Iris pigment epithelial cell (primary cell): ENCODE measurements around the gene MAVS.

ENCODE experiments used
- DNase-seq: peaks from one replicate; pipeline ENCODE4 v3.0.0-alpha.2; 2011; ENCODE audit warnings: low read depth

The MAVS gene

DNA sequence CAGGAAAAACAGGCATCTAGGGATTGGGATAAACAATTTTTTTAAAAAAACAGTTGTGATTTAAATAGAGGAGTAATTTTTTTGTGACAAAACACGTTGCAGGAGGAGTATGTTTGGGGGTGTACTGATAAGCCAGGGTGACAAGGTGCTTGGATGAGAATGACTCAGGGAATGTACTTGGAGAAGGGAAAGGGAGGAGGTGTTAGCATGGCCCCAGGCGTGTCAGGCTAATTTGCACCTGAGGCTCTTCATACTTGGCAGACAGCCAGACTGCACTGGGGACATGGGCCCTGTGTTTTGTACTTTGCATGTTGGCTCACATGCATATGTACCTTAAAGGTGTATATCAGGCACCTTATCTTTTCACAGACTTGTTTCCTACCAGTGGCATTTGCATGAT is 65.3 kb downstream of the MAVS start:
- DNase-seq: no peak

GRCh38 chr20:3914446-3914845 is 67.8 kb downstream of the MAVS start:
- DNase-seq: no peak

GRCh38 chr20:3915691-3916090 is 69.1 kb downstream of the MAVS start:
- no peak for DNase-seq

- no peak for DNase-seq
Observed at GRCh38 chr20:3916364-3916763, 69.7 kb downstream of the MAVS start.

DNA sequence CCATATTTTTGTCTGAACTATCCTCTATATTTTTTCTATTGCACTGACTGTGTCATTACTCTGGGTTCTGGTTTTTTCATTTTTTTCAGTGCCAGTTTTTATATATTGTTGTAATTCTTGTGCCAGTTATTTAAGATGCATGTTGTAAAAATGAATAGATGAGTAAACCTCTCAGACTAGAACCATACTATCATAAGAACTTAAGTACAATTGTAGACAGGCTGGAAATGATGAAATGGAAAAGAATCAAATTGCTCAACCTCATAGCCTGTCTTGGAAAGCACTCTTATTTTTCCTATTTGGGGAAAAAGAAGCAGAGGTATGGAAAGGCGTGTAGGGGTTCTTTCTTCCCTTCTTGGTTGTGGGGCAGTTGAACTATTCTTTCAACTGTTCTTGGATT is 72.7 kb downstream of the MAVS start:
- DNase-seq: peak; percentile 77

DNA sequence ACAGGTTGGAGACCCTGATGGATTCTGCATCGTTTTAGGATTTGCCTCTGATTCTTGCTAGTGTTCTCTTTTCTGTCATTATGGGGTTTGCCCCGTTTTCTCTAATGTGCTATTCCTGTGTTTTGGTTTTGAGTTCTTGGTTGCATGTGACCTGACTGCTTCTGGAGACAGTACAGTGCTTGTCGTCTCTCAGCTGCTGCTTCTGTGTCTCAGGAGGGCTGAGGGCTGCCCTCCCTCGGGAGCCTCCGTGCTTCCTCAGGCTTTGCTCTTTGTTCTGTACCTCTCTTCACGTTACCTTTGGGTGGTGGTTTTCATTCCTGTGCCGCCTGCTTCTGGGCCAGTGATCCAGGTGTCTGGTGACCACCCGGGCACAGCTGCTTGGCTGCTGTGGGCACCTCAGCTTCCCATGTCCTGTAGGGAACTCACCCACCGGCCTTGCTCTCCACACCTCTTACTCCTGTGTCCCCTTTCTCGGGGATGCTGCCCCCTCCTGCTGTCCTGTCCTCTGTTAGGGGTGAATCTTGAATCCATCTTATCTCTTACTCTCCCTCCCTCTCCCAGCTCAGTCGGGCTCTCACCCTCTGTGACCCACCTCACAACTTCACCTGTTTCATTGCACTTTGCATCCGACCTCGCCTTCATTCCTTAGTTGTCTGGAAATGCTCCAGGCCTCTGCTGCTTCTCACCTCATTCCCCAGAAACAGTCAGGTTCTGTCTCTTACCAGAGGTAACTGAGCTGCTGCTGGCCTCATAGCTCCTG is 75.8 kb downstream of the MAVS start:
- no peak for DNase-seq

DNA sequence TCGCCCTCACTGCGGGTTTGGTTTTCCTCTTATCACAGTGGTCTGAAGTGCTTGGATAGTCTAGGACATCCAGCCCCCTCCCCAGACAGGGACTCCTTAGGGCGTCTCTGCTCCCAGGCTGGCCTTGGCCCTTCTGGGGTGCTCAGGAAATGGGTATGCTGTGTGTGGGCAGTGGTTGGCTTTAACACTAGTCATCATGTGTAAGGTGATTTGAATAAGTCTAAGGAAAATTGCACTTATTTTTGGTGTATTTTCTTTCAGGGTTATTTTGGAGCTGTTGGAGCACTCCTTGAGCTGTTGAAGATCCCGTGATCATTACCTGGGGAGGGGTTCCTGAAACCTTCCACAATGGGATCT is 76.3 kb downstream of the MAVS start:
- DNase-seq: no peak

DNA sequence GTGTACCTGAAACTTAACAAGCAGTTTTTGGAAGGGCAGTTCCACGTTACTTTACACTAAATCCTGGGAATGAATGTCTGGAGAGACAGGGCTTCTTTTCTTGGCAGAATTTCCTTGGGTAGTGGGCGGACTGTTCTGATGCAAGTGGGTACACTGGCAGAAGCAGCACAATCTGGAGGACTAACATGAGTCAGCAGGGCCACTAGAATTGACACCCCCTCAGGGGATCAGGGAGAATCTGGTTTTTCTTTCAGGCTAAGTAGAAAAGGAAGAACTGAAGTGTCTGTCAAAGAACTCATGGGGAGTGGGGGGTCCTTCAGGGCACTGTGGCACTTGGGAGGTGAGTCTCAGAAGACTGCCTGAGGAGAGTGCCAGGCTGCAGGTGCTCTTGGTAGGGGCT is 77.2 kb downstream of the MAVS start:
- DNase-seq: peak; percentile 59

DNA sequence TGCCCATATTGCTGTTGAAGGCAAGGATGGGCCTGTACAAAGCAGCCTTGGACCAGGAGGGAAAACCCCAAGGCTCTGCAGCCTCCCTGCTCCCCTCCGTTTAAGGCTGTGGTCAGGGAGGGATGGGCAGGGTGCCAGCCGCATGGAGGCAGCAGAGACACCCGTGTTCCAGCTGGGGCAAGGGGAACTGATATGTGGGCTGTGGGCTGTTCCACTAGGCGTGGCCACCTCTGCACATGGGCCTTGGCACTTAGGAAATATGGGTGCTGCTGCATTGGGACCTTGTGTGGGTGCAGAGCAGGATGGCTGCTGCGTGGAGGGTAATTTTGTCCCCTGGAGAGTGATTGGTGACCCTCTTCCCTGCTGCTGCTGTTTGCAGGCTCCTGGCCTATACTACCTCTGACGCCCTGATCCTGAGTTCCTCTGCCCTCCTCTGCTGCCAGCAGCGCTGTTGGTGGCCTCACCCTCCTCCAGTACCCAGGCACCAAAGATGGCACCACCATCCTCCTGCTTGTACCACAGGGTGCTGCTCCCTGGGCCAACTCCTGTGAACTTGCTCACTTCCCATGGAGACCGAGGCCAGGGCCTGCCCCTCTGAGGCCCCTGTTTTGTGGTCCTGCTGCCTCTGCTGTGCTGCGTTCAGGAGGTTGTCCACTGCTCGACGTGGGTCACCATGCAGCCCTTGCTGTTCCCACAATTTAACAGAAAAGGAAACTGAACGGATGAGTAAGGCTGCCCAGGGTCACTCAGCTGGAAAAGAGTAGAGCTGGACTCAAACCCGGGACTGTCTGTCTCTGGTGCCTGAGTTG is 77.9 kb downstream of the MAVS start:
- no peak for DNase-seq

DNA sequence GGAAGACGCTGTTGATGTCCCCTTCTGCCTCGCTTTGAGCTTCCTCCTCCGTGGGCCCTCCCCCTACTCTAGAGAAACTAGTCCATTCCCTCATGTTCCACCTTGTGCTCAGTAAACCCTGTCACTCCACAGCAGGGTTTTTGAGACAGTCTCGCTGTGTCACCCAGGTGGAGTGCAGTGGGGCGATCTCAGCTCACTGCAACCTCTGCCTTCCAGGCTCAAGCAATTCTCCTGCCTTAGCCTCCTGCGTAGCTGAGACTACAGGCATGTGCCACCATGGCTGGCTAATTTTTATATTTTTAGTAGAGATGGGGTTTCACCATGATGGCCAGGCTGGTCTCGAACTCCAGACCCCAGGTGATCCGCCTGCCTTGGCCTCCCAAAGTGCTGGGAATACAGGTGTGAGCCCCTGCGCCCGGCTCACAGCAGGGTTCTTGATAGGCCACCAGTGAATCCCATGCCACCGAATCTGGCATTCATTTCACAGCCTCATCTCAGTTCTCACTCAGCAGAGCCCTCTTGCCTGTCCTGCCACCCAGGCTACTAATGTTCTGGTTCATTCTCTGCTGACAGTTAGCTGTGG is 78.6 kb downstream of the MAVS start:
- no peak for DNase-seq
